OCI-LY1 (cell line): Measurements from ENCODE around the gene COQ2.

Experiments used
- EZH2 ChIP-seq: fragments of 200-600 bp; sonication (generic), shearing (Covaris generic); IDR thresholded peaks from 2 replicates; pipeline ENCODE4 v1.8.0; 2017; ENCODE audit warnings: borderline replicate concordance, mixed run types, mild to moderate bottlenecking, antibody characterized with exemption, low read length, moderate library complexity, mixed read lengths
- TF ChIP-seq, protein P1 (sequence below): fragments of 200-600 bp; sonication (generic), shearing (Covaris generic); IDR thresholded peaks from 2 replicates; pipeline ENCODE4 v1.5.1; 2017; ENCODE audit warnings: mild to moderate bottlenecking, antibody characterized with exemption, low read length, moderate library complexity, mixed read lengths

DNA sequence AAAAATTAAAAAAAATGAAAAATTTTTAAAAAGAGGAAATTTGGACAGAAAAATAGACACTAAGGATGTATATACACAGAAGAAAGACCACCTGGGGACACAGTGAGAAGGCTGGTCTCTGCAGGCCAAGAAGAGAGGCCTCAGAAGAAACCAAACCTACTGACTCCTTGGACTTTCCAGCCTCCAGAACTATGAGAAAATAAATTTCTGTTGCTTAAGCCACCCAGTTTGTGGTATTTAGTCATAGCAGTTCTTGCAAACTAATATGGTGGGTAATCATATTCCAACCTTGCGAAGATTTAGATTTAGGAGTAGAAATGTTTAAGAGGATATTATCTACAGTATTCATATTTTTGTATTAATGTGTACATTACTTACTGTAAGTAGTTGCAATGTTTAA lies 56.4 kb downstream of the COQ2 start:
- TF ChIP-seq, protein P1, sequence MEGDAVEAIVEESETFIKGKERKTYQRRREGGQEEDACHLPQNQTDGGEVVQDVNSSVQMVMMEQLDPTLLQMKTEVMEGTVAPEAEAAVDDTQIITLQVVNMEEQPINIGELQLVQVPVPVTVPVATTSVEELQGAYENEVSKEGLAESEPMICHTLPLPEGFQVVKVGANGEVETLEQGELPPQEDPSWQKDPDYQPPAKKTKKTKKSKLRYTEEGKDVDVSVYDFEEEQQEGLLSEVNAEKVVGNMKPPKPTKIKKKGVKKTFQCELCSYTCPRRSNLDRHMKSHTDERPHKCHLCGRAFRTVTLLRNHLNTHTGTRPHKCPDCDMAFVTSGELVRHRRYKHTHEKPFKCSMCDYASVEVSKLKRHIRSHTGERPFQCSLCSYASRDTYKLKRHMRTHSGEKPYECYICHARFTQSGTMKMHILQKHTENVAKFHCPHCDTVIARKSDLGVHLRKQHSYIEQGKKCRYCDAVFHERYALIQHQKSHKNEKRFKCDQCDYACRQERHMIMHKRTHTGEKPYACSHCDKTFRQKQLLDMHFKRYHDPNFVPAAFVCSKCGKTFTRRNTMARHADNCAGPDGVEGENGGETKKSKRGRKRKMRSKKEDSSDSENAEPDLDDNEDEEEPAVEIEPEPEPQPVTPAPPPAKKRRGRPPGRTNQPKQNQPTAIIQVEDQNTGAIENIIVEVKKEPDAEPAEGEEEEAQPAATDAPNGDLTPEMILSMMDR = no peak
- TF ChIP-seq EZH2 = no peak
